NCI-H1436 (cell line): ENCODE results near the gene IFIT3.
"Not testable (repeated sequence)": the region's sequence is repeated elsewhere in the genome, so short reads cannot be mapped to it uniquely, and the experiment has no call there.

Experiments used
- DNase-seq: peaks from one replicate; lab custom pipeline; 2025; lab: John Stamatoyannopoulos, UW

Gene IFIT3

GRCh38 chr10:89327803-89328441 lies at the start of gene IFIT3:
IFIT3 (plus strand) TSS chr10:89327997; CDS start chr10:89328074, 77 bp downstream.
- no peak for DNase-seq

- DNase-seq, result no peak
Measured at GRCh38 chr10:89278034-89278535, 49.7 kb upstream of the IFIT3 start.

GRCh38 chr10:89278900-89279392 lies 48.9 kb upstream of the IFIT3 start:
- DNase-seq, result no peak

GRCh38 chr10:89279421-89279869 lies 48.4 kb upstream of the IFIT3 start:
- no peak for DNase-seq

GRCh38 chr10:89280508-89280907 lies 47.3 kb upstream of the IFIT3 start:
- no peak for DNase-seq

- DNase-seq, result no peak
Measured at GRCh38 chr10:89281606-89282395, 46.0 kb upstream of the IFIT3 start.

GRCh38 chr10:89283025-89283935 lies 44.5 kb upstream of the IFIT3 start:
- no peak for DNase-seq

- no peak for DNase-seq
Measured at GRCh38 chr10:89283936-89284475, 43.8 kb upstream of the IFIT3 start.

- DNase-seq, result not testable (repeated sequence)
Measured at GRCh38 chr10:89284711-89285110, 43.1 kb upstream of the IFIT3 start.

- DNase-seq, result not testable (repeated sequence)
Measured at GRCh38 chr10:89285303-89285702, 42.5 kb upstream of the IFIT3 start.

GRCh38 chr10:89294721-89295239 lies 33.0 kb upstream of the IFIT3 start:
- no peak for DNase-seq

GRCh38 chr10:89295597-89295996 lies 32.2 kb upstream of the IFIT3 start:
- DNase-seq, result no peak

GRCh38 chr10:89296220-89296648 lies 31.6 kb upstream of the IFIT3 start:
- DNase-seq, result no peak

GRCh38 chr10:89297356-89297755 lies 30.4 kb upstream of the IFIT3 start:
- DNase-seq, result no peak

- no peak for DNase-seq
Measured at GRCh38 chr10:89297791-89298190, 30.0 kb upstream of the IFIT3 start.

GRCh38 chr10:89299031-89299430 lies 28.8 kb upstream of the IFIT3 start:
- DNase-seq, result no peak

- DNase-seq, result no peak
Measured at GRCh38 chr10:89301232-89301631, 26.6 kb upstream of the IFIT3 start.

GRCh38 chr10:89301721-89302445 lies 25.9 kb upstream of the IFIT3 start, which contains the start of gene IFIT2:
IFIT2 (plus strand) TSS chr10:89302046; CDS start chr10:89302124, 78 bp downstream.
- DNase-seq, result peak; percentile 5

GRCh38 chr10:89302625-89303024 lies 25.2 kb upstream of the IFIT3 start:
- no peak for DNase-seq

- DNase-seq, result no peak
Measured at GRCh38 chr10:89303161-89303560, 24.6 kb upstream of the IFIT3 start.

GRCh38 chr10:89304026-89304425 lies 23.8 kb upstream of the IFIT3 start:
- DNase-seq, result no peak
